HFFc6 (cell line): Measurements from ENCODE around the gene PON3. TPM values are rescaled to one million over a fixed set of nuclear protein-coding genes. Genes with fewer than 3 reads are reported as not detected.

ENCODE experiments used
- DNase-seq: peaks from one replicate; pipeline ENCODE4 v3.0.0-alpha.2; 2018
- H3K27ac Mint-ChIP-seq: 2 replicates; pipeline ENCODE4 v1.8.0; 2020; ENCODE audit warnings: mild to moderate bottlenecking, mixed read lengths
- H3K27me3 Mint-ChIP-seq: 2 replicates; pipeline ENCODE4 v1.8.0; 2021; ENCODE audit warnings: mild to moderate bottlenecking, moderate library complexity, mixed read lengths; ENCODE audit not compliant: insufficient read depth
- H3K36me3 Mint-ChIP-seq: 2 replicates; pipeline ENCODE4 v1.8.0; 2021; ENCODE audit warnings: low read depth, mixed read lengths
- H3K4me1 Mint-ChIP-seq: 2 replicates; pipeline ENCODE4 v1.8.0; 2020; ENCODE audit warnings: low read depth, mixed read lengths
- H3K4me3 Mint-ChIP-seq: 2 replicates; pipeline ENCODE4 v1.8.0; 2020; ENCODE audit warnings: mild to moderate bottlenecking, moderate library complexity, mixed read lengths
- H3K9me3 Mint-ChIP-seq: 2 replicates; pipeline ENCODE4 v1.8.0; 2020; ENCODE audit warnings: mild to moderate bottlenecking, mixed read lengths
- total RNA-seq, 6 experiments: library from RNA; stranded (reverse); fragmentation: NEBNext Ultra II Directional; extraction: Animal tissue kit (Norgen Biotek cat#: 25700); gene quantifications; 2 replicates in 1 of 6; 3 replicates in 5 of 6; pipeline ENCODE4 v1.2.3, GENCODE V29; 2021
- TF ChIP-seq, protein P1 (sequence below): fragments of 200-600 bp; sonication (generic); IDR thresholded peaks from 2 replicates; pipeline ENCODE4 v1.5.0; 2021; ENCODE audit warnings: antibody characterized with exemption, mild to moderate bottlenecking

The PON3 gene
- total RNA-seq, 6 experiments from 2014 or later: not detected

DNA sequence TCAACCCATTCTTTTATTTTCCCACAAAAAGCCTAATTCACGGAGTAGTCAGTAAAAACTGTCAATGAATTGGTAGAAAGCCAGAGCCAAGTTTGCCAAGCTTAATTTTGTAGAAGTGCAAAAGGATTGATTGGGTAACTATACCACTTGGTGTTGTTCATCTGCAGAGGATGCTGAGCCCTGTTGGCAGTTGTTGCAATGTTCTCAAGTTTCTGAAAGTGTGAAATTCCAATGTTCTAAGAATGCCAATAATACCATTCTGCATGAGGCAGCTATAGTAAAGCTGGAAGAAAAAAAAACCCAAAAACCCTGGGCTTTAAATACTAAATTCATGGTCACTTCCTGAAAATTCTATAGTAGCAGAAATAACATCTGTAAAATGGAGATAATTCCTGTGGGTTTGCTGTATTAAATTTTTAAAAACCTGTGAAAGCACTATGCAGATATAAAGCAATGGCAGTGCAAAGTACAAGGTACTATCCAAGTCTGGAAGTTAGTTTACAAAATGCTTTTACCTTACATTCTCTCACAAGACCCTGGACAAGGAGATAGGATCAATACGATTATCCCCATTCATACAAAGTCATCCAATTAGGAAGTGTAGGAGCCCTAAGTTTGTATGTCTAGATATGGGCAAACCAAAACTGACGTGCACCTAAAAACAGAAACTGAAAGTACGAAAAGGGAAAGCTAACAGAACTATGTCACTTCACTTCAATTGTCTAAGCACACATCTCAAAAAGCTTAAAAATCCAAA is 65.8 kb downstream of the PON3 start:
- no peaks in the 10 kb centered on the region for H3K9me3 Mint-ChIP-seq
- H3K4me3 Mint-ChIP-seq: peak overlapping the region; percentile 71; the same call in 1 of the 2 replicates
- no peaks in the 10 kb centered on the region; the same call in 1 of the 2 replicates for H3K4me1 Mint-ChIP-seq
- no peaks in the 10 kb centered on the region for H3K27me3 Mint-ChIP-seq
- no peak overlapping the region for H3K27ac Mint-ChIP-seq
- no peaks in the 10 kb centered on the region for H3K36me3 Mint-ChIP-seq
- DNase-seq: no peak
- TF ChIP-seq, protein P1, sequence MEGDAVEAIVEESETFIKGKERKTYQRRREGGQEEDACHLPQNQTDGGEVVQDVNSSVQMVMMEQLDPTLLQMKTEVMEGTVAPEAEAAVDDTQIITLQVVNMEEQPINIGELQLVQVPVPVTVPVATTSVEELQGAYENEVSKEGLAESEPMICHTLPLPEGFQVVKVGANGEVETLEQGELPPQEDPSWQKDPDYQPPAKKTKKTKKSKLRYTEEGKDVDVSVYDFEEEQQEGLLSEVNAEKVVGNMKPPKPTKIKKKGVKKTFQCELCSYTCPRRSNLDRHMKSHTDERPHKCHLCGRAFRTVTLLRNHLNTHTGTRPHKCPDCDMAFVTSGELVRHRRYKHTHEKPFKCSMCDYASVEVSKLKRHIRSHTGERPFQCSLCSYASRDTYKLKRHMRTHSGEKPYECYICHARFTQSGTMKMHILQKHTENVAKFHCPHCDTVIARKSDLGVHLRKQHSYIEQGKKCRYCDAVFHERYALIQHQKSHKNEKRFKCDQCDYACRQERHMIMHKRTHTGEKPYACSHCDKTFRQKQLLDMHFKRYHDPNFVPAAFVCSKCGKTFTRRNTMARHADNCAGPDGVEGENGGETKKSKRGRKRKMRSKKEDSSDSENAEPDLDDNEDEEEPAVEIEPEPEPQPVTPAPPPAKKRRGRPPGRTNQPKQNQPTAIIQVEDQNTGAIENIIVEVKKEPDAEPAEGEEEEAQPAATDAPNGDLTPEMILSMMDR: no peak

DNA sequence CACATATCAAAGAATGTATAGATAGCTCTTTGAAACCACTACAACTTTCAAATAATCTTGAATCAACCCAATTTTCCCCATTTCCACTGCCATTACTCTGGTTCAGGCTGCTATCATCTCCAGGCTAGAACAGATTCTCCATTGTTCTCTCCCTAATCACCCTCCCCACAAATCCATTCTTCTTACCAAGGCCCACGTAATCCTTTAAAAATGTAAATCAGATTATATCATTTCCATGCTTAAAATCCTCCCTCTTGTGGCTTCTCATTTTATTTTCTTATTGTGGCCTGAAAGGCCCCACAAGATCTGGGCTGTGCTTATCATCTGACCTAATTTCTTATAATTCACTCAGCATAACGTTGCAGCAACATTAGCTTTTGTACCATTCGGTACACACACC is 68.8 kb downstream of the PON3 start:
- Mint-ChIP-seq H3K36me3 (no peaks in the 10 kb centered on the region), H3K27ac (no peak overlapping the region), H3K9me3 (no peaks in the 10 kb centered on the region; the same call in 1 of the 2 replicates), H3K4me1 (no peaks in the 10 kb centered on the region), H3K27me3 (no peaks in the 10 kb centered on the region), H3K4me3 (no peak overlapping the region)
- TF ChIP-seq, protein P1: no peak
- no peak for DNase-seq

DNA sequence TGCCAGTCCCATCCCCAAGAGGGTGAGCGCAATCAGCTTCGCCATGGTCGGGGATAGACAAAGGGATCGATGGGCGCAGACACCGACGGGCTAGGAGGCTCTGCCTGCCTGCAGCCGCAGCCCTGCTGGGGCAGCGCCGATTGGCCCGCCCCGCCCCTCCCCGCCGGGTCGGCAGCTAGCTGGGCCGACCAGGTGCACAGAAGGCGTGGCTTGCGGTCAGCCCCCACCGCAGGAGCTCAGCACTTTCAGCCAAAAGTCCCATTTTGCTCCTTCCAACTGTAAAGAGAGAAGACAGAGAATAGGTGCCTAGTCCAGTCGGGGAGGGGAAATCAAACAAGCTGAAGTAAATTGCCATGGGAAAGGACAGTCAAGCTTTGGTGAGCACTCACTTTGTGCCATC is 71.7 kb downstream of the PON3 start, which contains the start of gene PON1:
Gene PON1, minus strand, starts transcription at position 102 of the 400 bp plus-strand sequence. Its CDS starts 57 bp downstream, at position 45.
- Mint-ChIP-seq H3K4me3 (no peak within 1 kb of the TSS), H3K27ac (no peak within 1 kb of the TSS)

DNA sequence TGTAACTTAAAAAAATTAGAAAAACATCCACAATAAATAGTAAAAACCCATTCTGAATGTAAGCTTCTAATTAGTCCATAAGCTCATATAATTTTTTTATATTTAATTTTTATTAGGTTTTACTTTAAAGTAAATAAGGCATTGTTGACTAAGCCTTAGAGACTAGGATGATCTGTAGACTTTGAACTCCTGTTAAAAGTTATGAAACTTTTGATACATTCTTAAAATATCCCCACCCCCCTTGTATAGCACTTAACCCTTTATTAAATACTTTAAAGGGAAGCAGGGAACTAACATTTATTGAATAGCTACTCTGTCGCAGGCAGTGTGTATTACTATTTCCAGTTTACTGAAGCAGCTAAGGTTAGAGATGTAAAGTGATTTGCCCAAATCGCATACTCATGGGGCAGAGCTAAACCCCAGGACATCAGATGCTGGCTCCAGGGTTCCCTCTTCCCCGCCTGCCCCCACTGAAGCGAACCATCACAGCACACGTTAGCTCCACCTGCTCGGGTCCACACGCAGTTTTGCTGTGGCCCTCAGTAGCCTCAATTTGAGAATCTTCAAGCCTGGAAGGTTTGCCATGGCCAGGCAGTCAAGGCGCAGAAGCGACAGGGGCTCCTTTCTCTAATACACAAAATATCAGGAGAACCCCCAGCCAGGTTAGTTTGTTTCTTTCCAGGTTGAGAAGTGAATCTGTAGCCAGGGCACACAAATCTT is 72.6 kb downstream of the PON3 start:
- H3K9me3 Mint-ChIP-seq: peaks cover 4% of the 10 kb centered on the region; the same call in 1 of the 2 replicates
- H3K4me1 Mint-ChIP-seq: no peaks in the 10 kb centered on the region
- H3K36me3 Mint-ChIP-seq: no peaks in the 10 kb centered on the region
- DNase-seq: no peak
- TF ChIP-seq, protein P1: no peak
- no peaks in the 10 kb centered on the region for H3K27me3 Mint-ChIP-seq
- H3K4me3 Mint-ChIP-seq: no peak overlapping the region
- no peak overlapping the region for H3K27ac Mint-ChIP-seq

More for the DNA sequence above, 71.7 kb downstream of the PON3 start, which contains the start of gene PON1:
- H3K4me1 Mint-ChIP-seq: no peaks in the 10 kb centered on the region
- no peaks in the 10 kb centered on the region; the same call in 1 of the 2 replicates for H3K9me3 Mint-ChIP-seq
- H3K27me3 Mint-ChIP-seq: no peaks in the 10 kb centered on the region
- TF ChIP-seq, protein P1: no peak
- no peaks in the 10 kb centered on the region for H3K36me3 Mint-ChIP-seq
- DNase-seq: no peak

DNA sequence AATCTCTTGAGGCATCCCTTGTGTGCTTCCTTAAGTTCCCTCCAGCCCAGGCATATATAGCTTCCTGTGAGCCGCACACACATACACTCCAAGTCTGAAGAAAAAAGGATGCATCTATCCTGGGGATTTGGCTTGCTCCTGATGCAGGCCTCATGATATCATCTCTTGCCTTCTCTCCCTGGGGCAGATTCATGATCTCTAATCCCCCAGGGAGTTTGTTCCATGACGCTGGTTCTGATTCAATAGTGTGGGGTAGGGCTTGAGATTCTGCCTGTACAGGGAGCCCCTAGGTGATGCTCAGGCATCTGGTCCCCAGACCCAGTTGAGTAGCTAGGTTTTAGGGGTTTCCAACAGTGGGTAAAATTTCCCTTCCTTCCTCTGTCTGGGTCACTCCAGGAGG is 73.3 kb downstream of the PON3 start:
- no peak for DNase-seq
- no peaks in the 10 kb centered on the region for H3K27me3 Mint-ChIP-seq
- H3K4me1 Mint-ChIP-seq: no peaks in the 10 kb centered on the region
- H3K36me3 Mint-ChIP-seq: no peaks in the 10 kb centered on the region
- TF ChIP-seq, protein P1: no peak
- H3K27ac Mint-ChIP-seq: no peak overlapping the region
- H3K9me3 Mint-ChIP-seq: peaks cover 8% of the 10 kb centered on the region; the same call in 1 of the 2 replicates
- no peak overlapping the region for H3K4me3 Mint-ChIP-seq
